HepG2 (cell line): ENCODE results near the gene PDE8B.

ENCODE experiments used
- CBFB ChIP-seq: sonication (generic); formaldehyde crosslinking; IDR thresholded peaks from 2 replicates; pipeline ENCODE4 v1.4.0; 2020; ENCODE audit warnings: missing genetic modification reagents
- DMAP1 ChIP-seq: IDR thresholded peaks from 2 replicates; pipeline ENCODE4 v1.6.1; 2016
- EZH2 ChIP-seq: conservative IDR thresholded peaks from 2 replicates; pipeline ENCODE4 v1.6.1; 2012; ENCODE audit warnings: mild to moderate bottlenecking, low read depth, low read length, moderate library complexity
- GABPA ChIP-seq, 2 experiments: IDR thresholded peaks; 2 replicates each; pipeline ENCODE4 v1.6.1; 2011 to 2016; ENCODE audit warnings: low read depth in 2 of 2, low read length in 1 of 2, missing biosample characterization in 1 of 2, missing genetic modification characterization in 1 of 2
- MYC ChIP-seq: sonication (generic); formaldehyde crosslinking; IDR thresholded peaks from 2 replicates; pipeline ENCODE4 v1.9.0; 2021; ENCODE audit warnings: missing genetic modification reagents, borderline replicate concordance
- NFKBIZ ChIP-seq: IDR thresholded peaks from 2 replicates; pipeline ENCODE4 v1.6.1; 2018; ENCODE audit warnings: missing genetic modification reagents, missing compliant biosample characterization
- PCBP2 ChIP-seq: fragments of 200-400 bp; formaldehyde crosslinking; optimal IDR thresholded peaks from 2 replicates; pipeline ENCODE3; 2018; ENCODE audit warnings: low read length, low read depth; ENCODE audit not compliant: poor library complexity, severe bottlenecking
- RAD21 ChIP-seq: fragments of 450-650 bp; formaldehyde crosslinking; IDR thresholded peaks from 2 replicates; pipeline ENCODE4 v1.5.0; 2020; ENCODE audit warnings: mild to moderate bottlenecking
- SIN3A ChIP-seq: IDR thresholded peaks from 2 replicates; pipeline ENCODE4 v1.6.1; 2011; ENCODE audit warnings: low read depth, mild to moderate bottlenecking, control low read depth, low read length, borderline replicate concordance
- ZFP90 ChIP-seq: sonication (generic); formaldehyde crosslinking; IDR thresholded peaks from 2 replicates; pipeline ENCODE4 v1.8.0; 2022; ENCODE audit warnings: missing genetic modification reagents, mild to moderate bottlenecking, inconsistent platforms, borderline replicate concordance
- ZZZ3 ChIP-seq: sonication (generic); formaldehyde crosslinking; IDR thresholded peaks from 2 replicates; pipeline ENCODE4 v1.4.0; 2020; ENCODE audit warnings: missing genetic modification reagents, mild to moderate bottlenecking, borderline replicate concordance
- TF ChIP-seq, protein P1 (sequence below): sonication (generic); formaldehyde crosslinking; IDR thresholded peaks from 2 replicates; pipeline ENCODE4 v1.9.0; 2022; ENCODE audit warnings: low read depth, missing genetic modification reagents

DNA sequence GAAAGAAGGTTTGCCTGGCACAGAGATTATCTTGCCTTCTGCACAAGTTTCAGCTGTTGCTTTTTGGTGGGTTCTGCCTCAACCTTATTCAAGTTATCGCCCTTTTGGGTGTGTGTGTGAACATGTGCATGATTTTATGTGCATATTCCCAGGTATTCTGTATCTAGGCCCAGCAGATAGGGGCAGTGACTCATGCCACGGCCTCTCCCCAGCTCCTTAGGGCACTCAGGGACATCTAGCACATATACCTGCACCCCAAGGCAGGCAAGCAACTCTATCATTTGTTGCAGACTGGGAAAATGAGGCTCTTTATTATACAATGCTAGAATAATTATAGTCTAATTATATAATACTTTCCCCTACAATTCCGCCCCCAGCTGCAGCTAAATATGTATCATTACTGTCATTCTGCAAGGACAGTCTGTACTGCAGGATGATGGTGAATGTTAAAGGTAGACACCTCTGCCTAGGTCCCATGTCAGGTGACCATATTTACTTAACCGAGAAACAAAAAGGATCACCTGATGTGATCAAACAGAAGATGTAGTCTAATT, 128.9 kb downstream of the PDE8B start:
- TF ChIP-seq MYC (CRISPR knock-in tag) (no peak), DMAP1 (no peak), GABPA (IDR thresholded peaks at IDR 0.05; ENCODE audit: low read depth, low read length) (no peak), GABPA (CRISPR knock-in tag; IDR thresholded peaks at IDR 0.05; ENCODE audit: low read depth) (no peak), ZFP90 (CRISPR knock-in tag) (no peak), NFKBIZ (CRISPR knock-in tag) (no peak), EZH2 (no peak), CBFB (CRISPR knock-in tag) (no peak), PCBP2 (no peak), SIN3A (no peak), ZZZ3 (no peak), RAD21 (no peak)
- TF ChIP-seq, protein P1, sequence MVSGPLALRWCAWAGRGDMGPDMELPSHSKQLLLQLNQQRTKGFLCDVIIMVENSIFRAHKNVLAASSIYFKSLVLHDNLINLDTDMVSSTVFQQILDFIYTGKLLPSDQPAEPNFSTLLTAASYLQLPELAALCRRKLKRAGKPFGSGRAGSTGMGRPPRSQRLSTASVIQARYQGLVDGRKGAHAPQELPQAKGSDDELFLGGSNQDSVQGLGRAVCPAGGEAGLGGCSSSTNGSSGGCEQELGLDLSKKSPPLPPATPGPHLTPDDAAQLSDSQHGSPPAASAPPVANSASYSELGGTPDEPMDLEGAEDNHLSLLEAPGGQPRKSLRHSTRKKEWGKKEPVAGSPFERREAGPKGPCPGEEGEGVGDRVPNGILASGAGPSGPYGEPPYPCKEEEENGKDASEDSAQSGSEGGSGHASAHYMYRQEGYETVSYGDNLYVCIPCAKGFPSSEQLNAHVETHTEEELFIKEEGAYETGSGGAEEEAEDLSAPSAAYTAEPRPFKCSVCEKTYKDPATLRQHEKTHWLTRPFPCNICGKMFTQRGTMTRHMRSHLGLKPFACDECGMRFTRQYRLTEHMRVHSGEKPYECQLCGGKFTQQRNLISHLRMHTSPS (CRISPR knock-in tag) = no peak
